GM23338 (cell line): Measurements from ENCODE around the gene FBLN5. TPM values are rescaled to one million over a fixed set of nuclear protein-coding genes. Genes with fewer than 3 reads are reported as not detected.

Experiments
- ATAC-seq: fragments of 200-7000 bp; cut with Tn5 transposase; 3 replicates; pipeline ENCODE4 v1.9.1; 2020
- DNase-seq: peaks from one replicate; pipeline ENCODE4 v3.0.0-alpha.2; 2015; ENCODE audit warnings: low spot score
- H2AFZ ChIP-seq: fragments of 200-600 bp; sonication (generic); 2 replicates; pipeline ENCODE4 v1.8.0; 2016; ENCODE audit warnings: antibody characterized with exemption, mild to moderate bottlenecking, moderate library complexity
- H3F3A ChIP-seq: fragments of 200-600 bp; sonication (generic); replicated peaks from 2 replicates; pipeline ENCODE4 v1.8.0; 2017; ENCODE audit warnings: antibody characterized with exemption, mixed run types, low read depth
- H3K27ac ChIP-seq: fragments of 200-600 bp; sonication (generic); 2 replicates; pipeline ENCODE4 v1.6.1; 2016; ENCODE audit warnings: low read depth
- H3K27me3 ChIP-seq: fragments of 200-600 bp; sonication (generic); 2 replicates; pipeline ENCODE4 v1.8.0; 2016; ENCODE audit warnings: mild to moderate bottlenecking, mixed run types, moderate library complexity; ENCODE audit not compliant: insufficient read depth
- H3K36me3 ChIP-seq: fragments of 200-600 bp; sonication (generic); 2 replicates; pipeline ENCODE4 v1.8.0; 2016; ENCODE audit warnings: mild to moderate bottlenecking; ENCODE audit not compliant: insufficient read depth
- H3K4me1 ChIP-seq: fragments of 200-600 bp; sonication (generic); 2 replicates; pipeline ENCODE4 v1.8.0; 2016; ENCODE audit warnings: mild to moderate bottlenecking, moderate library complexity; ENCODE audit not compliant: insufficient read depth
- H3K4me2 ChIP-seq: fragments of 200-600 bp; sonication (generic); 2 replicates; pipeline ENCODE4 v1.7.1; 2017; ENCODE audit warnings: mixed run types
- H3K4me3 ChIP-seq: fragments of 200-600 bp; sonication (generic); 2 replicates; pipeline ENCODE4 v1.6.1; 2016; ENCODE audit warnings: mixed run types
- H3K79me2 ChIP-seq: fragments of 200-600 bp; sonication (generic); replicated peaks from 2 replicates; pipeline ENCODE4 v1.8.0; 2017; ENCODE audit warnings: mild to moderate bottlenecking; ENCODE audit not compliant: insufficient read depth
- H3K9me2 ChIP-seq: fragments of 200-600 bp; sonication (generic); 2 replicates; pipeline ENCODE4 v1.8.0; 2017; ENCODE audit not compliant: insufficient read depth
- H4K20me1 ChIP-seq: fragments of 200-600 bp; sonication (generic); replicated peaks from 2 replicates; pipeline ENCODE4 v1.8.0; 2017; ENCODE audit warnings: mild to moderate bottlenecking; ENCODE audit not compliant: insufficient read depth
- H3K27ac Mint-ChIP-seq: 2 replicates; pipeline ENCODE4 v1.8.0; 2020; ENCODE audit warnings: inconsistent platforms, mild to moderate bottlenecking, moderate library complexity, mixed read lengths
- H3K27me3 Mint-ChIP-seq: 3 replicates; pipeline ENCODE4 v1.8.0; 2022; ENCODE audit warnings: low read depth, mild to moderate bottlenecking, moderate library complexity, mixed read lengths, inconsistent platforms; ENCODE audit not compliant: insufficient read depth, poor library complexity
- H3K36me3 Mint-ChIP-seq: 3 replicates; pipeline ENCODE4 v1.8.0; 2021; ENCODE audit warnings: low read depth, mild to moderate bottlenecking, inconsistent platforms, moderate library complexity, mixed read lengths
- H3K4me1 Mint-ChIP-seq: 3 replicates; pipeline ENCODE4 v1.8.0; 2020; ENCODE audit warnings: mild to moderate bottlenecking, inconsistent platforms, mixed read lengths
- H3K4me3 Mint-ChIP-seq: 3 replicates; pipeline ENCODE4 v1.8.0; 2021; ENCODE audit warnings: moderate library complexity, mild to moderate bottlenecking, inconsistent platforms, mixed read lengths
- H3K9me3 Mint-ChIP-seq: 3 replicates; pipeline ENCODE4 v1.8.0; 2020; ENCODE audit warnings: moderate library complexity, mild to moderate bottlenecking, inconsistent platforms, mixed read lengths
- CREB1 ChIP-seq: fragments of 250-450 bp; sonication (Bioruptor Pico); IDR thresholded peaks from 2 replicates; pipeline ENCODE4 v1.5.0; 2020; ENCODE audit warnings: low read depth, mild to moderate bottlenecking, moderate library complexity
- CTCF ChIP-seq, 2 experiments: fragments of 200-600 bp in 1 of 2; sonication (generic) in 1 of 2; conservative IDR thresholded peaks; 2 replicates each; pipeline versions ENCODE4 v1.5.1 to v1.6.1; 2016 to 2017; ENCODE audit warnings: antibody characterized with exemption in 2 of 2, low read depth in 2 of 2, mild to moderate bottlenecking in 2 of 2, moderate library complexity in 1 of 2
- ETS1 ChIP-seq: IDR thresholded peaks from 2 replicates; pipeline ENCODE4 v1.6.1; 2016; ENCODE audit warnings: antibody characterized with exemption
- JUNB ChIP-seq: IDR thresholded peaks from one replicate; pipeline ENCODE4 v1.6.1; 2016; ENCODE audit warnings: antibody characterized with exemption; ENCODE audit not compliant: unreplicated experiment
- NANOG ChIP-seq: IDR thresholded peaks from 2 replicates; pipeline ENCODE4 v1.6.1; 2016; ENCODE audit warnings: antibody characterized with exemption, borderline replicate concordance
- POLR2AphosphoS5 ChIP-seq: IDR thresholded peaks from 2 replicates; pipeline ENCODE4 v1.6.1; 2016; ENCODE audit warnings: antibody characterized with exemption, low read depth
- REST ChIP-seq: IDR thresholded peaks from one replicate; pipeline ENCODE4 v1.6.1; 2018; ENCODE audit warnings: antibody characterized with exemption; ENCODE audit not compliant: unreplicated experiment
- ZNF114 ChIP-seq: fragments of 250-450 bp; sonication (Bioruptor Pico); IDR thresholded peaks from 2 replicates; pipeline ENCODE4 v1.5.0; 2020; ENCODE audit warnings: mild to moderate bottlenecking, moderate library complexity
- ZNF331 ChIP-seq: fragments of 250-450 bp; sonication (Bioruptor Pico); IDR thresholded peaks from 2 replicates; pipeline ENCODE4 v1.5.0; 2020; ENCODE audit warnings: low read depth, mild to moderate bottlenecking, moderate library complexity
- polyA plus RNA-seq: library from polyadenylated mRNA; unstranded; fragments of >200 nt; fragmentation: Nextera tagmentation; extraction: Ambion mirVana; gene quantifications from 2 replicates; pipeline ENCODE4 v1.2.1, GENCODE V29; 2016
- total RNA-seq: library from RNA; depleted of rRNA; stranded (reverse); fragments of >200 nt; shearing (Covaris generic); gene quantifications from 2 replicates; pipeline ENCODE4 v1.2.3, GENCODE V29; 2014

Gene FBLN5
- total and polyA plus RNA-seq, 2 experiments from 2014 or later: 4.3 to 4.9 TPM

- Histone ChIP-seq H4K20me1 (no peaks in the 10 kb centered on the region), H3K36me3 (no peaks in the 10 kb centered on the region), H3K4me1 (0 out of 2 replicates have a peak, but pooled peaks cover 5% of the 10 kb centered on the region), H3F3A (no peaks in the 10 kb centered on the region), H3K4me3 (no peak overlapping the region), H3K4me2 (no peak overlapping the region), H2AFZ (no peak overlapping the region), H3K27ac (no peak overlapping the region), H3K79me2 (no peaks in the 10 kb centered on the region), H3K9me2 (no peaks in the 10 kb centered on the region), H3K27me3 (no peaks in the 10 kb centered on the region)
- Mint-ChIP-seq H3K4me3 (no peak overlapping the region), H3K27me3 (no peaks in the 10 kb centered on the region), H3K9me3 (no peaks in the 10 kb centered on the region), H3K27ac (no peak overlapping the region), H3K4me1 (peaks cover 12% of the 10 kb centered on the region; the same call in 2 of the 3 replicates), H3K36me3 (no peaks in the 10 kb centered on the region)
- TF ChIP-seq JUNB (no peak), CTCF (conservative IDR thresholded peaks at IDR 0.05; ENCODE audit: low read depth in 2 of 2) (no peak), ZNF114 (CRISPR knock-in tag) (no peak), REST (no peak), ETS1 (no peak), POLR2AphosphoS5 (no peak), NANOG (no peak), CREB1 (CRISPR knock-in tag) (no peak), ZNF331 (no peak)
- no peak for DNase-seq
- ATAC-seq: no peak
Observed at GRCh38 chr14:91926131-91926890, 21.2 kb downstream of the FBLN5 start.
